DND-41 (cell line): ENCODE data around the gene PIK3R6.

Experiments used
- EZH2 ChIP-seq: IDR thresholded peaks from 3 replicates; pipeline ENCODE4 v1.6.1; 2012; ENCODE audit warnings: borderline replicate concordance, low read depth, mild to moderate bottlenecking, moderate library complexity, low read length, inconsistent platforms; ENCODE audit not compliant: severe bottlenecking
- TF ChIP-seq, protein P1 (sequence below): IDR thresholded peaks from 2 replicates; pipeline ENCODE4 v1.5.1; 2012; ENCODE audit warnings: borderline replicate concordance, low read length, moderate library complexity, mild to moderate bottlenecking; ENCODE audit not compliant: poor library complexity, severe bottlenecking; ENCODE audit errors: extremely low read depth

GRCh38 chr17:8793649-8794048, 73.8 kb downstream of the PIK3R6 start:
- TF ChIP-seq, protein P1, sequence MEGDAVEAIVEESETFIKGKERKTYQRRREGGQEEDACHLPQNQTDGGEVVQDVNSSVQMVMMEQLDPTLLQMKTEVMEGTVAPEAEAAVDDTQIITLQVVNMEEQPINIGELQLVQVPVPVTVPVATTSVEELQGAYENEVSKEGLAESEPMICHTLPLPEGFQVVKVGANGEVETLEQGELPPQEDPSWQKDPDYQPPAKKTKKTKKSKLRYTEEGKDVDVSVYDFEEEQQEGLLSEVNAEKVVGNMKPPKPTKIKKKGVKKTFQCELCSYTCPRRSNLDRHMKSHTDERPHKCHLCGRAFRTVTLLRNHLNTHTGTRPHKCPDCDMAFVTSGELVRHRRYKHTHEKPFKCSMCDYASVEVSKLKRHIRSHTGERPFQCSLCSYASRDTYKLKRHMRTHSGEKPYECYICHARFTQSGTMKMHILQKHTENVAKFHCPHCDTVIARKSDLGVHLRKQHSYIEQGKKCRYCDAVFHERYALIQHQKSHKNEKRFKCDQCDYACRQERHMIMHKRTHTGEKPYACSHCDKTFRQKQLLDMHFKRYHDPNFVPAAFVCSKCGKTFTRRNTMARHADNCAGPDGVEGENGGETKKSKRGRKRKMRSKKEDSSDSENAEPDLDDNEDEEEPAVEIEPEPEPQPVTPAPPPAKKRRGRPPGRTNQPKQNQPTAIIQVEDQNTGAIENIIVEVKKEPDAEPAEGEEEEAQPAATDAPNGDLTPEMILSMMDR, result no peak
- no peak for TF ChIP-seq EZH2
